ENCODE results near the gene RNF20. TPM values are rescaled to one million over a fixed set of nuclear protein-coding genes. Genes with fewer than 3 reads are reported as not detected.
A peak's percentile ranks its signal among the peaks of the same experiment; 100 is the strongest.

The RNF20 gene
- total RNA-seq, 1 donor from 2014 or later, result 42.8 TPM

GRCh38 chr9:101530076-101530711 is 3.5 kb upstream of the RNF20 start:
- Histone ChIP-seq H3K36me3 (ENCODE audit: insufficient read depth, low read length) (no peaks in the 10 kb centered on the region), H3K79me2 (ENCODE audit: insufficient read depth, low read length) (peaks cover 12% of the 10 kb centered on the region), H3K4me1 (ENCODE audit: insufficient read depth, low read length) (peaks cover 4% of the 10 kb centered on the region), H3K9ac (ENCODE audit: low read length) (no peak overlapping the region), H3K27ac (ENCODE audit: low read depth, low read length) (no peak overlapping the region), H3K9me3 (ENCODE audit: insufficient read depth, low read depth, low read length) (no peaks in the 10 kb centered on the region), H2AFZ (ENCODE audit: low read depth, low read length) (no peak overlapping the region), H3K4me3 (ENCODE audit: insufficient read depth, low read depth, low read length) (no peak overlapping the region), H3K27me3 (ENCODE audit: insufficient read depth, low read length) (no peaks in the 10 kb centered on the region), H4K20me1 (ENCODE audit: insufficient read depth, low read length) (no peaks in the 10 kb centered on the region), H3K4me2 (ENCODE audit: low read length) (no peak overlapping the region)
- Mint-ChIP-seq H3K4me3 (ENCODE audit: unreplicated experiment) (no peak overlapping the region), H3K4me1 (ENCODE audit: low read depth, unreplicated experiment) (peaks cover 7% of the 10 kb centered on the region), H3K27me3 (ENCODE audit: low read depth, unreplicated experiment) (no peaks in the 10 kb centered on the region), H3K36me3 (ENCODE audit: low read depth, unreplicated experiment) (no peaks in the 10 kb centered on the region), H3K27ac (ENCODE audit: unreplicated experiment) (no peak overlapping the region), H3K9me3 (ENCODE audit: unreplicated experiment) (no peaks in the 10 kb centered on the region)
- TF ChIP-seq EZH2 (IDR thresholded peaks at IDR 0.05; ENCODE audit: insufficient read depth, low read length), result no peak
- TF ChIP-seq CTCF (IDR thresholded peaks at IDR 0.05; ENCODE audit: insufficient read depth, low read depth, low read length), result peak; percentile 88
- DNase-seq (ENCODE audit: low read depth) (peak; percentile 44), FAIRE-seq (peak; percentile 64)

- DNase-seq (ENCODE audit: low read depth), result no peak
- Mint-ChIP-seq H3K9me3 (ENCODE audit: unreplicated experiment) (peaks cover 2% of the 10 kb centered on the region), H3K36me3 (ENCODE audit: low read depth, unreplicated experiment) (peaks cover 12% of the 10 kb centered on the region), H3K4me3 (ENCODE audit: unreplicated experiment) (no peak overlapping the region), H3K27ac (ENCODE audit: unreplicated experiment) (no peak overlapping the region), H3K27me3 (ENCODE audit: low read depth, unreplicated experiment) (no peaks in the 10 kb centered on the region), H3K4me1 (ENCODE audit: low read depth, unreplicated experiment) (peaks cover 8% of the 10 kb centered on the region)
- Histone ChIP-seq H3K27ac (ENCODE audit: low read depth, low read length) (no peak overlapping the region), H2AFZ (ENCODE audit: low read depth, low read length) (no peak overlapping the region), H3K27me3 (ENCODE audit: insufficient read depth, low read length) (no peaks in the 10 kb centered on the region), H3K9me3 (ENCODE audit: insufficient read depth, low read depth, low read length) (no peaks in the 10 kb centered on the region), H3K4me1 (ENCODE audit: insufficient read depth, low read length) (peaks cover 4% of the 10 kb centered on the region), H3K4me2 (ENCODE audit: low read length) (no peak overlapping the region), H3K79me2 (ENCODE audit: insufficient read depth, low read length) (peaks cover 45% of the 10 kb centered on the region), H4K20me1 (ENCODE audit: insufficient read depth, low read length) (peaks cover 32% of the 10 kb centered on the region), H3K4me3 (ENCODE audit: insufficient read depth, low read depth, low read length) (no peak overlapping the region), H3K9ac (ENCODE audit: low read length) (no peak overlapping the region), H3K36me3 (ENCODE audit: insufficient read depth, low read length) (peaks cover 8% of the 10 kb centered on the region)
- FAIRE-seq, result no peak
- no peak for TF ChIP-seq CTCF (IDR thresholded peaks at IDR 0.05; ENCODE audit: insufficient read depth, low read depth, low read length)
- TF ChIP-seq EZH2 (IDR thresholded peaks at IDR 0.05; ENCODE audit: insufficient read depth, low read length), result no peak
Measured at GRCh38 chr9:101536351-101536750, 2.7 kb downstream of the RNF20 start.

- FAIRE-seq, result no peak
- H3K4me1 Mint-ChIP-seq (ENCODE audit: low read depth, unreplicated experiment), result peaks cover 8% of the 10 kb centered on the region
- no peak overlapping the region for H3K27ac ChIP-seq (ENCODE audit: low read depth, low read length)
- no peaks in the 10 kb centered on the region for H3K27me3 Mint-ChIP-seq (ENCODE audit: low read depth, unreplicated experiment)
- no peak overlapping the region for H3K9ac ChIP-seq (ENCODE audit: low read length)
- peaks cover 32% of the 10 kb centered on the region for H4K20me1 ChIP-seq (ENCODE audit: insufficient read depth, low read length)
- DNase-seq (ENCODE audit: low read depth), result peak; percentile 10
- H3K9me3 ChIP-seq (ENCODE audit: insufficient read depth, low read depth, low read length), result no peaks in the 10 kb centered on the region
- H3K4me3 ChIP-seq (ENCODE audit: insufficient read depth, low read depth, low read length), result no peak overlapping the region
- H3K4me3 Mint-ChIP-seq (ENCODE audit: unreplicated experiment), result no peak overlapping the region
- peaks cover 4% of the 10 kb centered on the region for H3K4me1 ChIP-seq (ENCODE audit: insufficient read depth, low read length)
- no peak for TF ChIP-seq CTCF (IDR thresholded peaks at IDR 0.05; ENCODE audit: insufficient read depth, low read depth, low read length)
- TF ChIP-seq EZH2 (IDR thresholded peaks at IDR 0.05; ENCODE audit: insufficient read depth, low read length), result no peak
- H3K4me2 ChIP-seq (ENCODE audit: low read length), result no peak overlapping the region
- peaks cover 45% of the 10 kb centered on the region for H3K79me2 ChIP-seq (ENCODE audit: insufficient read depth, low read length)
- H2AFZ ChIP-seq (ENCODE audit: low read depth, low read length), result no peak overlapping the region
- no peaks in the 10 kb centered on the region for H3K27me3 ChIP-seq (ENCODE audit: insufficient read depth, low read length)
- H3K9me3 Mint-ChIP-seq (ENCODE audit: unreplicated experiment), result peaks cover 2% of the 10 kb centered on the region
- no peak overlapping the region for H3K27ac Mint-ChIP-seq (ENCODE audit: unreplicated experiment)
- peaks cover 8% of the 10 kb centered on the region for H3K36me3 ChIP-seq (ENCODE audit: insufficient read depth, low read length)
- H3K36me3 Mint-ChIP-seq (ENCODE audit: low read depth, unreplicated experiment), result peaks cover 12% of the 10 kb centered on the region
Measured at GRCh38 chr9:101536938-101537337, 3.3 kb downstream of the RNF20 start.

Data from astrocyte (in vitro differentiated cells and primary cell).